GM12892 (cell line): ENCODE data around the gene GALNT12.

Experiments used
- POLR2A ChIP-seq: IDR thresholded peaks from 2 replicates; pipeline ENCODE4 v1.6.1; 2011; ENCODE audit warnings: low read depth, low read length, control low read depth
- POLR2AphosphoS5 ChIP-seq: IDR thresholded peaks from 2 replicates; pipeline ENCODE4 v1.6.1; 2011; ENCODE audit warnings: low read depth, low read length, control low read depth

- no peak for TF ChIP-seq POLR2A
- no peak for TF ChIP-seq POLR2AphosphoS5
These were observed 28.7 kb downstream of the GALNT12 start for GRCh38 chr9:98836206-98836605.
